HG03460 (cell line): Measurements from ENCODE around the gene CROCC2.

Experiments used
- ATAC-seq: cut with Tn5 transposase; IDR thresholded peaks from one replicate; pipeline ENCODE4 v1.9.1; 2021; ENCODE audit not compliant: unreplicated experiment

CROCC2 gene

DNA sequence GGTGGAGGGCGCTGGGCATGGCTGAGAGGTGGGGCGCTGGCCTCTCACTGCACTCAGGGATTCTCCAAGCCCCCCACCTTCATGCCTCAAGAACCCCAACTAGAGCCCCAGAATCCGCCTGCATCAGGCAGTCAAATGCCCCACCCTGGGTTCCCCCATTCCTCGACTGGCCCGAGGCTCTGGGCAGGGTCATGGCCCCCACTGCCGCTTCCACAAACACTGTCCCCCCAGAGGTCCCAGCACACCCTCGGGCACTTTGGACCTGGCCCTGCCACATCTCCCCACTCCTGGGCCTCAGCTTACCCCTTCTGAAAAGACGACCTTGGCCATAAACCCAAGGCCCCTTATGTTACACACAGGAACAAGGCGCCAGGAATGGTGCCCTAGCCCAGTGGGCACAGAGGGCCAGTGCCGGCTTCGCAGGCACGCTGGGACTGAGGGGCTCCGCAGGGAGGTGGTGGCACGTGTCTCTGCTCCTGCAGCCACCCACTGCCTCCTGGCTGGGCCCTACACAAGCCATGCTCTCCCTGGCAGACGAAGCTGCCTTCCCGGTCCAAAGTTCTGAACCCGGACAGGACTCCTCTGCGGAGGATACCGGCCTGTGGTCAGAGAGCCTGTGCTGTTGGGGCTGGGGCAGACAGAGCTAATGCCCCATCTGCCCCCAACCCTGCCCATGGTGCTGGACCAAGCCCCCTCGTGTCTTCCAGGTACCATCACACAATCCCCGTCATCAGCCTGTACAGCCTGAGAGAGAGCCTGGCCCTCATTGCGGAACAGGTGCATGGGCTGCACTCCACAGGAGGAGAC is 30.7 kb upstream of the CROCC2 start:
- ATAC-seq = no peak

DNA sequence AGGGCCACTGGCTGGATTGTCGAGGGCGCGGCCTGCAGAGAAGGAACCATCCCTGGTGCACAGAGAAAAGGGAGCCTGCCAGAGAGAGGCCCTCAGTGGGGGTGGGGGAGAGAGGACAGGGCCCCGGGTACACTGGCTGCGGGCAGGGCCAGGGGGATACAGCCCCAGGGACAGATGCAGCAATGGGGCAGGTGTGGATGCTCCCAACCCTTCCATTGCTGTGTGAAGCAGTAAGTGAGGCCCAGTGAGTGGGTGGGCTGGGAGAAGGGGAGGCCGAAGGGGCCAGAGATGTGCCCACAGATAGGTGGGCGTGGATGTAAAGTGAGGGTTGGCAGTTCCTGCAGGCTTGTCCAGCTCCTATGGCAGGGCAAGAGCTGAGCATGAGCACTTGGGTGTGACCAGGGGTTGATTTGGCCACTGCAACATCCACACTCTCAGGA is 30.1 kb upstream of the CROCC2 start:
- ATAC-seq = no peak

DNA sequence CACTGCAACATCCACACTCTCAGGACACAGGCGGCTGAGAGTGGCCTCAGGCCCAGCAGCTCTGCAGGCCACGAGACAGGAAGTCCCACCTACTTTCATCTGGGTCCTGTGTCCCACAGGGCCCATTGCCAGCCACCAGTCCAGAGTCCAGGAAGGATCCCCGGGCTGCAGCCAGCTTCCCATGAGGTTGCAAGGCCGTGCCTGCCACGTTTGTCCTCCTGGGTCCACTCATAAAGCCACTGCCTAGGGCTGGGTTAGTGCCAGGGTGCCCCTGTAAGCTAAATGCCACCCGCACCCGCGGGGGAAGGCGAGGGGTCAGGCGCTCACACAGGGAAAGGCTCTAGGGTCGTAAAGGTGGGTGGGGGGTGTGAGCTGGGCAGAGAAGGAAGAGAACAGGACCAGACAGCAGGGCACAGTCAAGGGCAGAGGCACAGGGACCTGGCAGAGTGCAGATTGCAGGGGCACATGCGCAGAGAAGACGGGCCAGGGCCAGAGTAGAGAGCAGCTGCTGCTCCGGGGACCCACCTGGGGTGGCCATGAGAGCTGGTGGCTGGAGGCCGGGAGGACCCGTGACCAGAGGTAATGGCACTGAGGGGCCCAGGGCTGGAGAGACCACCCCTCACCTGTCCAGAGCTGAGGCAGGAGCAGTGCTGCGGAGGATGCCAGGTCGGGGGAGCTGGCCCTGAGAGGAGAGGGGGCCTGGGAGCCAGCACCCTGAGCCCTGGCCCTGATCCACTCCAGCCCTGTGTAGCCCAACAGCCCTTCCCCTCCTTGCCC is 29.5 kb upstream of the CROCC2 start:
- ATAC-seq = no peak

DNA sequence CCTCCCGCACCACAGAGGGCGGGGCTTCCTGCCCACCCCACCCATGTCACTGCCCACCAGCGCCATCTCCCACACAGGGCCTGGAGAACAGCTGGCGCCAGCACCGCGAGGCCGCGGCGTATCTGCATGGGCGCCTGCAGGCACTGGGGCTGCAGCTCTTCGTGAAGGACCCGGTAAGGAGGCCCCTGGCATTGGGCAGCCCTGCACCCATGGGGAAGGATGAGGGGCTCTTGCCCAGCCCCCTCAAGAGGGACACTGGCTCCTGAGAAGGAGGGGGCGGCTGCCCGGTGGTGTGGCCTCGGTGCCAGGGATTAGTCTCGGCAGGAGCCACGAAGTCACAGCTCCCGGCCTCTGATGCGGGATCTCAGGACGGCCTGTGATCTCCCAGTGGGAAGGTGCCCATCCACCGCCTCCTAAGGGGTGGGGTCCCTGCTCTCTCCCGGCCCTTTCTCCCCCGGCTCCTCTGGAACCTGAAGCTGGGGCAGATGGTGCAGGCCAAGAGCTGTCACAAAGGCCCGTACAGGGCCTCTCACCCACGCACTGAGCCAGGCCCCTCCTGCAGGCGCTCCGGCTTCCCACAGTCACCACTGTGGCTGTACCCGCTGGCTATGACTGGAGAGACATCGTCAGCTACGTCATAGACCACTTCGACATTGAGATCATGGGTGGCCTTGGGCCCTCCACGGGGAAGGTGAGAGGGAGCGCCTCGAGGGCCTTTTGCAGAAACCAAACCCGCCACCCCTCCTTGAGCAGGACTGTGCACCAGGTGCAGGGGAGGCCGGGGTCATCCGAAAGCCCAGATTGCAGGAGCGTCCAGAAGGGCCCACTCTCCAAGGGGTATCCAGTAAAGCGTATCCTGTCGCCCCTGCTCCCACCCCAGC is 28.4 kb upstream of the CROCC2 start:
- no peak for ATAC-seq

DNA sequence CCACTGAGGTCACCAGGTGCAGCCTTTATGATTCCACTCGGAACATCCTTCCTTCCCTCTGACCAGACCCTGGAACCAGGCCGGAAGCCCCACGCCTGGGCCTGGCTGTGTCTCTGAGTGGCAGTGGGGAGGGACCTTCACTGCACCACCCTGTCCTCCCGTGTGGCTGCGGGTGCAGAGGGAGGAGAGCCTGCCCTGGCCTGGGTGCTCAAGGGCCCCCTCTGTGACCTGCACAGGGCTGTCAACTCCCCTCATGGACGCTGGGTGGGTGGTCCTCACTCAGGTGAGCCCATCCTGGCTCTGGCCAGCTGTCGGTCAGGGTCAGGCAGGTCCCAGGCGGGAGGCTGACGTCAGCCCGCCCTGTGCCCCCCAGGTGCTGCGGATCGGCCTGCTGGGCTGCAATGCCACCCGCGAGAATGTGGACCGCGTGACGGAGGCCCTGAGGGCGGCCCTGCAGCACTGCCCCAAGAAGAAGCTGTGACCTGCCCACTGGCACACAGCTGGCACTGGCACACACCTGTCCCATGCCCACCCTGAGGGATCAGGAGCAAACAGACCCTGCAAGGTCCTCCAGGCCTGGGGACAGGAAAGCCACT is 27.7 kb upstream of the CROCC2 start:
- ATAC-seq = no peak

DNA sequence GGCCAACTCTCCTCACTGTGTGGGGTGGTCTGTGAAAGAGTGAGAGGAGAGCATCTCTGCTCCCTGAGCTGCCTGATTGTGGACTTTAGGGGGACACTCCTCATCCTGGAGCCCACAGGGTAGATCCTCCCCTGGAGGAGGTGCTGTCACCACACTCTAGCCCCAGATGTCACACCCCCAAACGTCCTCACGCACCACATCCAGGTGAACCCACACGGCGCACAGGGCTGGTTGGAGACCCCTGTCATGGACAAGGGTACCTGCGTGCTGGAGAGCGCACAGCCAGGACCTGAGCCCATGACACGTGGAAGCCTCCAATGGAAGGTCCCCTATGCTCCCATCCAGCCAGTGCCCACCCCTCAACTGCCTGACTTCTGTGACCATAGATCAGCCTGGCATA is 27.0 kb upstream of the CROCC2 start:
- ATAC-seq = no peak

DNA sequence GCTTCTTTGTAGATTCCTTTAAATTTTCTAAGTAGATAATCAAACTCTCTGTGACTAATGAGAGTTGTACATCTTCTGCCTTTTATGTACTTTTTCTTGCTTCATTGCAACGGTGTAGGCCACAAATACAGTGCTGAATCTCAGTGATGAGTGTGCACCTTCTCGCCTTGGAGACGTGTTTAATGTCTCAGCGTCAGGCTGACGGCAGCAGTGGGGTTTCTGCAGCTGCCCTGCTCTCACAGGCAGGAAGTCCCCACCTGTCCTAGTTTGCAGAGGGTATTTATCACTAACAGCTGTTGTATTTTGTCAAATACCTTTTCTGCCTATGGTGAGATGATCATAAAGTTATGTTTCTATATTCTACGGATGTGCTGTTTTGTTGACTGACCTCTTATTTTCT is 24.2 kb upstream of the CROCC2 start:
- no peak for ATAC-seq

DNA sequence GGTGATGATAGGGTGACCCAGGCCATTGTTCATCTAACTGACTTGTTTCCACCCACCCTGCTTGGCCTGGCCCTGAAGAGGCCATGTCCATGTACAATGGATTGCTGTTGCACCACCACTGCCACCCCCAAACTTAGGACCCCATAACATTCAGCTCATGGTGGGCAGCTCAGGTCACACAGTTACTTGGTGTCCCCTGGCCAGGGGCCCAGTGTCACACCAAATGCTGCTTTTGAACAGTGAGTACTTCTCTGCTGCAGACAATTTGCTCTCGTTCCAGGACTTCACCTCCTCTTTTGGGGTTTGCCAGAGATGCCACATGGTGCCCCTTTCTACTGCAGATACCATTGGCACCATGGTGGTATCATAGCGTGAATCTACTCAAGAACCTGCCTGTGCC is 21.9 kb upstream of the CROCC2 start:
- no peak for ATAC-seq

DNA sequence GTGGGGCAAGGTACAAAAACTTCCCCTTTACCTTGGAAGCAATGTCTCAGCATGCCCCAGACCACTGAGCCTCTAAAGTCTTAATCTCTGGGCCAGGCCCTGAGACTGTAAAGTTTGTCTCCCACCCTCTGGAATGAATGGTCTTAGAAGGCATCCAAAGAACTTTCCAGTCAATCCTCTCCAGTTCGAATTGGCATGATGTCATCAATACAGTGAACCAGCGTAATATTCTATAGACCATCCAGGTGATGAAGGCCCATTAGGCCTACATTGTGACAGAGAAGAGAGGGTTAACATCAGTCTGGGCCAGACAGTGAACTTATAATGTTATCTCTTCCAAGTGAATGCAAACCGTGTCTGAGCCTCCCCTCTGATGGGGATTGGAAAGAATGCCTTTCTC is 21.4 kb upstream of the CROCC2 start:
- no peak for ATAC-seq

DNA sequence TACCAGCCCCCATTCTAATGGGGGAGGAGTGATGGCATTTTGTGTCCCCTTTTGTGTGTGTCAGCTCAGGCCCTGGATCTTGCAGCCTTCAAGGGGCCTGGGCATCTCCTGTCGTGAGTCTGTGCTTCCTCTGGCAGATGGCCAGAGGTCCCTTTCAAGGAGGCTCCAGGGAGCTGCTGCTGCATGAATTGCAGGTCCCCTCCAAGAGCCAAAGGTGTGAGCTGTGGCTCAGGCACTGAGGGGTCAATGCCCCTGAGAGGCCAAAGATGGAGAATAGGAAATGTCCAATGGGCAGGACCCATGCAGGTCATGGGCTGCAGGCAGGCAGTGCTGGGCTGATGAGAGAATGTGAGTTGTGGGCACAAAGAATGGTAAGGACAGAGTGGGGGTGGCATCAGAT is 20.6 kb upstream of the CROCC2 start:
- no peak for ATAC-seq

DNA sequence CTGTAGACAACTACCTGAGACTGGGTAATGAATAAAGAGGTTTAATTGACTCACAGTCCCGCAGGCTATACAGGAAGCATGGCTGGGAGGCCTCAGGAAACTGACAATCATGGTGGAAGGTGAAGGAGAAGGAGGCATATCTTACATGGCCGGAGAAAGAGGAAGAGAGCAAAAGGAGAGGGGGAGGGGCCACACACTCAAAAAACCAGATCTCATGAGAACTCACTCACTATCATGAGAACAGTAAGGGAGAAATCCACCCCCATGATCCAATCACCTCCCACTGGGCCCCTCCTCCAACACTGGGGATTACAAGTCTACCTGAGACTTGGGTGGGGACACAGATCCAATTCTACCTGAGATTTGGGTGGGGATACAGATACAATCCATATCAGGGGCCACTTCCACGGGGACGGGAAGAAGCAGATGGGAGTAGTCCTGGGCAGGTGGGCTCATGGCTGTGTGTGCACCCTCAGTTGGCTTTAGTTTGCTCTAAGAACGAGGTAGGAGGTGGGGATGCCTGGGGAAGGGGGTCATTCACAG is 20.0 kb upstream of the CROCC2 start:
- ATAC-seq = no peak

DNA sequence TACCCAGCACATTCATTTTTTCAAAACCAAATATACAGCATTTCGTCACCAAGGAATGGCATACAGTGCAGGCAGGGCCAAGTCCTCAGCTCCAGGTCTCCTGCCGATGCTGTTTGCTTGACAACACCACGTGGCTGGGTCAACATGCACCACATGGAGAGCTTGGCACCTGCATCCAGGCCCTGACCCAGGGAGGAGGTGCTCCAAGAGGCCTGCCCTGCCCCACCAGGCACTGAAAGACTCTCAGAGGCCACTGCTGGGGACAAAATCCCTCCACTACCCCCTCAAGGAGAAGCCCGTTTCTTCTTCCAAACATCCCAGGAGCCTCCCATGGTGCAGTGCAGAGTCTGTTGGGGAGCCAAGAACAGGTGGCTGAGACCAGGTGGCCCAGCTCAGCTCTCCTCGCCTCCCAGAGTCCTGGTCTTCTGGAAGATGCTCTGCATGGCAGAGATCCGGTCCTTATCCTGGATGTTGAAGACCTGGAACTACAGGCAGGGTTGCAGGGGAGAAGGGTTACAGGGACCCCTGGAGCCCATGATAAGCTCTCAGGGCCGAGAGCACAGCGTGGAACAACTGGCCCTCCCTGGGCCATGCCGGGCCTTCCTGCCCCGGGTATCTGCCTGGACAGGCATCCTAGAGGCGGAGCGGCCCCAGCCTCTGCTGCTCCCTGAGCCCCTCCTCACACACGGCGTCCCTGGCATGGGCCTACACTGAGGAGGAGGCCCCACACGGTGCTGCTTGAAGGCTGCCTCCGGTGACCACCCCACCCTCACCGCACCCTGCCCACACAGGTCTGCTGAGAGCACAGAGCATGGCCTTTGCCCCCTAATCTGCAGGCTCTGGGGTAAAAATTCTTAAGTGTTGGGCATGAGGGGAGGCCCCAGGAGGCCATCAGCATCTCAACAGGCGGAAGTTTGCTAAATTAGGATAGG is 19.2 kb upstream of the CROCC2 start:
- ATAC-seq = no peak

DNA sequence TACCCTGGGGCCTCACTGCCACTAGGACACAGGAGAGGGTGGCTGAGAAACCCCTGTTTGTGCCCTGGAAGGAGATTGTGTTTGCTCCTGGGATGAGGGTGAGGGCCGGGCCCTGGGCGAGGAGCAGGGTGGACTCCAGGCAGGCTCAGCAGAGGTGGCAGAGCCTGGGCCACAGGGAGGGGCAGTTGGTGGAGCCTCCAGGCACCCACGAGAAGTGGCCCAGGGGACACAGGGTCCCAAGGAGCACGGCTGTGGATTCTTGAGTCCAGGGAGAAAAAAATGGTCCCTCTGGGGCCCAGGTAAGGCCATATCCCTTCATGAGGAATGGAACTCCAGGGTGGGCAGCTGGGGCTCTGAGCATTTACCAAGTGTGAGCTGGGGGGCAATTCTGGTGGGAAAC is 18.5 kb upstream of the CROCC2 start:
- ATAC-seq = no peak

DNA sequence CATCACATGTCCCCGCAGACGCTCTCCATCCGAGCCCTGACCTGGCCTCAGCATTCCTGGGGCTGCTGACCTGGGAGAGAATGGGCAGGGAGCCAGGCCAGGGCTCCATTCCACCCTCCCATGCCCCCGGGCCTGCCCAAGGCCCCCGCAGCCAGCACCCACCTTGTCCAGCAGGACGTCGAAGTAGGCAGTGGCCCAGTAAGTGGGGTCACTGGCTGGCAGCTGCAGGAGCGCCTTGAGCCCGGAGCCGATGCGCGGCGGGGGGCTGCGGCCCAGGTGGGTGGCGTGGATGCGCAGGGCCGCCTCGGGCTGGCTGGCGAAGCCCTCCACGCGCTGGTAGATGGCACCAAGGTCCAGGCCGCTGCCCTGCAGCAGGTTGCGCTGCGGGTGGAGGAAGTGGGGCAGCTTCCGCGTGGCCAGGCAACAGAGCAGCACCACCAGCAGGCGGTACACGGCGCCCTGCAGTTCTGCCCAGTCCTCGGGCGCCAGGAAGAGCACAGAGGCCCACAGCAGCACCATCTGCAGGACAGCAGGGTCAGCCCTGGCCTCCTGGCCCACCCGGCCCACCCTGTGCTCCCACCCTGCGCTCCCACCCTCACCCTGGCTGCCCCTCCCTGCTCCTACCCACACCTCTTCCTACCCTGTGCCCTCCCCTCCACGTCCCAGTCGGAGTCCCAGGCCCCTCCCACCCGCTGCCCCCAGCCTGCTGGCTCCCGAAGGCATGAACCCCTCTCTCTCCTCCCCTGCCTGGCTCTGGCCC is 17.8 kb upstream of the CROCC2 start:
- ATAC-seq = no peak

DNA sequence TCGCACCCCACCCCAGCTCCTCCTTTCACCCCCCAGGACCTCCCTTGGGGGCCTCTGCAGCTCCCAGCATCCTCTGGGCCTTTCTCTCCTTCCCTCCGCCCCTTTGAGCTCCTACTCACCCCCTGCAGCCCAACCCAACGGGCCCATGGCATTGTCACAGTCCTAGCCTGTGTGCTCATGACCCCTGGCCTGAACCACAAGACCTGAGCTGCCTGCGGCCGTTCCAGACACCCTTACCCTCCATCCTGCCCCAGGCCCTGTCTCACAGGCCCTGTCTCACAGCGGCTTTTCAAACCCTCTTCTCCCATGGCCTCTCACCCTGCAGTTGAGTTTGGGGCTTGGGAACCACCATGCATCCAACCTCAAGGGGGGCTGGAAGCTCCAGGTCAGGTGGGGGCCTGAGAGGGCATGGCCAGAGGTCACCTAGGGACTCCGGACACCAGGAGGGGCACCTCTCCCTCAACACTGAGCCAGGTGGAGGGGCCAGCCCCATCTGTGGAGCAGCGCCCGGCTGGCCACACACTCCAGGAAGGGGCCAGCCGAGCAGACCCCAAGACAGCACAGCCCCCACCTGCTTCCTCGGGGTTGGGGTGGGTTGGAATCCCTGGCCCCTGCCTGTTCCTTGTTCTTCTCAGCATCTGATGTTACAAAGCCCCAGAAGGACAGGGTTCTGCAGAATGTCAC is 17.1 kb upstream of the CROCC2 start:
- no peak for ATAC-seq

DNA sequence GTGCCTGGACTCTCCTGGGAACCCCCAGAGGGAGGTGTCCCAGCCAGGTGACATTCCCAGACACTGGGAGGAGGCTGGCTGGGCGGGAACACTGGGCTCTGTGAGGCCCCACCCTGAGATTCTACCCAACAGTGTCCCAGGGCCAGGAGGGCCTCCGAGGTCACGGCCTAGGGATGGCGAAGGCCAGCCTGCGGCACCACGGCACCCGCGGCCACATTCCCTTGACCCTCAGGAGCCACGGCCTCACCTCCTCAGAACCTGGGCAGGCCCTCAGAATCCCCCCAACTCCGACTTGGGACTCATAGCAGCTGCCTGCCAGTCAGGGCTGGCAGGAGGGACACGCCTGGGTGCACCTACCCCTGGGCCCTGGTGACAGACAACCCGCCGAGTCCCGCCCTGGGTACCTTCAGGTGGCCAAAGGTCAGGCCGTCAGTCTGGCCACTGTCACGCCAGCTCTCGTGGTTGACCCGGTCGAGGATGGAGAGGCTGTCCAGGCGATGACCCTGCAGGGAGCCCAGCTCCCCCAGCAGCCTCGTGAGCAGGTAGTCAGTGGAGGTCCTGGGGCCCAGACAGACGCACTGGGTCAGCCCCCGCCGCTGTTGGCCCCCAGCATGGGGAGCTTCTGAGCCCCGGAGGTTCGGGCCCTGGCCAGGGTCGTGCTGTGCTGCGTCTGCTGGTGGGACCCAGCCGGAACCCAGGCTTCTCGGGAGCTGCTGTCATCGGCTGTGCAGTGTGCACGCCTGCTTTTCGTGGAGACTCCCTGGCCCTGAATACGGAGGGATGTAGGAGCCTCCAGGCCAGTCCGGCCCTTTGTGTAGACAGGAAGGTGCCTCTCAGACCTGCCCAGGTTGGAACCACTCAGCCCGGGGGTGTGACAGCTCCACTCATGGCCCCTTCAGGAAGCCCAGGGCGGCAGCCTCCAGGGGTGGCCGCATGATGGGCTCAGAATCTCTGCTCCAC is 16.3 kb upstream of the CROCC2 start:
- ATAC-seq = no peak

DNA sequence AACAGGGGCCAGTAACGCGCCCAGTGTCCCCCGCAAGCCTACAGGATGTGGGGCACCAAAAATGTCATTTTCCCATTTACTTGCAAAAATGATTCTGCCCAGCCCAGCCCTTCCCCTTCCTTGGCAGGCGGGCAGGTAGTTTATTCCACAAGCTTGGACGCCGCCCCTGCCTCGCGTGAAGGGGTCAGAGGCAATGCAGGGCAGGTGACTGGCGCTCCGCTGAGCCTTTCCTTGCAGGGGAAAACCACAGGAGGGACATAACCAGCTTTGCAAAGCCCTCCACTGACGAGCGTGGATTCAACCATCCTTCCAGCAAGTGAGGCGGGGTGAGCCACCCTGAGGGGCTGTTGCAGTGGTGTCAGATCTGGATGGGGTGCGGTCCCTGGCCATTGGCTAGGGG is 15.4 kb upstream of the CROCC2 start:
- no peak for ATAC-seq
